Kidney (tissue), 14 donors: ENCODE data around the gene TRIM59. TPM values are rescaled to one million over a fixed set of nuclear protein-coding genes. Genes with fewer than 3 reads are reported as not detected.
A peak's percentile ranks its signal among the peaks of the same experiment; 100 is the strongest.

Experiments
- DNase-seq, 5 donors: peaks; one replicate each; pipeline ENCODE4 v3.0.0-alpha.2; 2013 to 2020
- FAIRE-seq: peaks from 2 replicates; lab custom pipeline; 2012; peaks lifted over from hg19 to GRCh38; lab: Jason Lieb, UNC
- H3K27ac ChIP-seq, 2 donors: one replicate each; pipeline ENCODE4 v1.7.0; 2013; ENCODE audit warnings: low read depth in 2 of 2, low read length in 2 of 2, inconsistent platforms in 1 of 2
- H3K27me3 ChIP-seq: one replicate; pipeline ENCODE4 v1.7.1; 2013; ENCODE audit warnings: low read length, inconsistent platforms; ENCODE audit not compliant: control insufficient read depth, insufficient read depth
- H3K36me3 ChIP-seq, 3 donors: one replicate each; pipeline versions ENCODE4 v1.7.0 to v1.7.1; 2013; ENCODE audit warnings: low read length in 3 of 3, control low read depth in 1 of 3, inconsistent platforms in 1 of 3; ENCODE audit not compliant: insufficient read depth in 3 of 3, control insufficient read depth in 2 of 3
- H3K4me1 ChIP-seq, 3 donors: one replicate each; pipeline versions ENCODE4 v1.7.0 to v1.7.1; 2013; ENCODE audit warnings: low read length in 3 of 3, inconsistent platforms in 1 of 3, low read depth in 1 of 3; ENCODE audit not compliant: control insufficient read depth in 2 of 3, insufficient read depth in 2 of 3
- H3K4me3 ChIP-seq, 3 donors: one replicate each; pipeline versions ENCODE4 v1.7.0 to v1.8.1; 2013; ENCODE audit warnings: low read length in 3 of 3, control low read depth in 1 of 3, inconsistent platforms in 1 of 3
- H3K9ac ChIP-seq, 3 donors: one replicate each; pipeline versions ENCODE4 v1.7.0 to v1.7.1; 2013; ENCODE audit warnings: low read length in 3 of 3, control low read depth in 1 of 3, inconsistent platforms in 1 of 3
- H3K9me3 ChIP-seq, 3 donors: one replicate each; pipeline versions ENCODE4 v1.7.0 to v1.7.1; 2013; ENCODE audit warnings: low read length in 3 of 3, control low read depth in 1 of 3, inconsistent platforms in 1 of 3; ENCODE audit not compliant: control insufficient read depth in 2 of 3, insufficient read depth in 1 of 3
- intact Hi-C: fragments of 100-400 bp; cut with DNase I; formaldehyde crosslinking; loops from one replicate; pipeline ENCODE4 v1.11.1; 2022
- polyA plus RNA-seq: library from polyadenylated mRNA; stranded (reverse); fragments of 350-450 nt; fragmentation: Illumina TruSeq; extraction: RNeasy Lipid Tissue Mini Kit (QIAGEN cat#74804); gene quantifications from one replicate; pipeline ENCODE4 v1.2.3, GENCODE V29; 2014; ENCODE audit warnings: low read depth, low replicate concordance; ENCODE audit not compliant: insufficient read depth
- total RNA-seq: library from RNA; stranded (reverse); fragmentation: NEBNext Ultra II Directional; extraction: Animal tissue kit (Norgen Biotek cat#: 25700); gene quantifications from one replicate; pipeline ENCODE4 v1.2.1, GENCODE V29; 2021
- TF ChIP-seq, protein P1 (sequence below): IDR thresholded peaks from 3 replicates; pipeline ENCODE4 v1.5.1; 2012; ENCODE audit warnings: mild to moderate bottlenecking, moderate library complexity, borderline replicate concordance; ENCODE audit not compliant: insufficient read depth; ENCODE audit errors: extremely low read depth
- donor health status: control.
- donor health status: control.
- donor health status: control.
- donor health status: control.
- donor health status: control.
- donor health status: DM: yes; HTN: yes; CAD: no.
- donor health status: Normal renal cell carcinoma (clear cell type).

The TRIM59 gene
- total and polyA plus RNA-seq, 2 donors from 2014 or later, result 0.84 to 4.8 TPM

DNA sequence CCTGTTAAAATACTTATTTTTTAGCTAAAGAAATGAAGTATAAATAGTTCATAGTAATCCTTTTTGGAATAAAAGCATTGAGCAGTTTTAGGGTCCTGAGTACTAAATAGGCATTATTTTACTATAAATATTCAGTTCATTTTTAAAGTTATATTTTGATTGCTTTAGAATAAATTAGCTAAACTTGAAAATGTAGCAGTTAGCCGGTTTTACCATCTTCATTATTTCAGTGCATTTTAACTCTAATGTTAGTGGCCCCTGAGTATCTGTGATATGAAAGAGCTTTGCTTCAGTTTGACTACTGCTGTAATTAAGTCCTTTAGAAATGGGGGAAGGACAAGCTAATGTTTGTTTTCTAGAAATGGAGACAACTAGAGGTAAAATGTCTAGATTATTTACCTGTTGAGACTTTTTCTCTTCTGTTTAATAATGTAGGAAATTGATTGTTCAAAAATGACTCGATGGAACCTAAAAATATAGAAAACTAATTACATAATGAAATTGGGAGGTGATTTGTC lies 46.5 kb downstream of the TRIM59 start:
- H3K4me3 ChIP-seq, result no peak overlapping the region
- peak overlapping the region in 1 of 3 donors; percentile 3 for H3K9ac ChIP-seq
- FAIRE-seq (no peak), DNase-seq (peak in 2 of 5 donors; percentile 16 to 31)
- H3K9me3 ChIP-seq, result no peaks in the 10 kb centered on the region
- TF ChIP-seq, protein P1, sequence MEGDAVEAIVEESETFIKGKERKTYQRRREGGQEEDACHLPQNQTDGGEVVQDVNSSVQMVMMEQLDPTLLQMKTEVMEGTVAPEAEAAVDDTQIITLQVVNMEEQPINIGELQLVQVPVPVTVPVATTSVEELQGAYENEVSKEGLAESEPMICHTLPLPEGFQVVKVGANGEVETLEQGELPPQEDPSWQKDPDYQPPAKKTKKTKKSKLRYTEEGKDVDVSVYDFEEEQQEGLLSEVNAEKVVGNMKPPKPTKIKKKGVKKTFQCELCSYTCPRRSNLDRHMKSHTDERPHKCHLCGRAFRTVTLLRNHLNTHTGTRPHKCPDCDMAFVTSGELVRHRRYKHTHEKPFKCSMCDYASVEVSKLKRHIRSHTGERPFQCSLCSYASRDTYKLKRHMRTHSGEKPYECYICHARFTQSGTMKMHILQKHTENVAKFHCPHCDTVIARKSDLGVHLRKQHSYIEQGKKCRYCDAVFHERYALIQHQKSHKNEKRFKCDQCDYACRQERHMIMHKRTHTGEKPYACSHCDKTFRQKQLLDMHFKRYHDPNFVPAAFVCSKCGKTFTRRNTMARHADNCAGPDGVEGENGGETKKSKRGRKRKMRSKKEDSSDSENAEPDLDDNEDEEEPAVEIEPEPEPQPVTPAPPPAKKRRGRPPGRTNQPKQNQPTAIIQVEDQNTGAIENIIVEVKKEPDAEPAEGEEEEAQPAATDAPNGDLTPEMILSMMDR, result no peak
- H3K27ac ChIP-seq, result no peak overlapping the region
- H3K4me1 ChIP-seq, result peaks cover 0 to 5% (median 0%) of the 10 kb centered on the region in 3 donors
- H3K36me3 ChIP-seq, result peaks cover 0 to 4% (median under 1%) of the 10 kb centered on the region in 3 donors
- intact Hi-C loops, result no loop called here
- no peaks in the 10 kb centered on the region for H3K27me3 ChIP-seq

DNA sequence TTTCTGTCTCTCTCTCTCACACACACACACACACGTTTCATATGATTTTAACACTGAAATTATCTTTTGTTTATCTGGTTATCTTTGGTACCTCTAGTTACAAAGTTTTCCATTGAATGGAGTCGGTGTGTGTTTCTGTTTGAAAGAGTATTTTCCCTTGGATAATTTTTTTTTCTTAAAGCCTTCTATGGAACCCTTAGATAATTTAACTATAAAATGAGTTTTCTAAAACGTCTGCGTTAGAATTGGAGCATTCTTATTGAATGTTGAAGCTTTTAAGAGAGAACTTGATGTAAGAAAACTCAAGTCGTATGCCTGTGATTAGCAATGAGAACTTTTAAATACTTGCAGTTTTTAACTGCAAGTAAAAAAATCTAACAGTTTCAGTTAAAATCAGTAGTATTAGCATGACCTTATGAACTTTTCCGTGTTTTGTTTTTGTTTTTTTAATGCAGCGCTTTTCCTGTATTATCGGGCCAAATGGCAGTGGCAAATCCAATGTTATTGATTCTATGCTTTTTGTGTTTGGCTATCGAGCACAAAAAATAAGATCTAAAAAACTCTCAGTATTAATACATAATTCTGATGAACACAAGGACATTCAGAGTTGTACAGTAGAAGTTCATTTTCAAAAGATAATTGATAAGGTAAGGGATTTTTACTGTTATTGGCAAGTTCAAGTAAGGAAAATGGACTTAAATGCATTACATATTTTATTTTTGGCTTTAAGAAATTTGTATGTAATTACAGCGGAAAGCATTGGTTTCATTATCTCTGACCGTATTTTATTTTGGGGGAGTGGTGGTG lies 47.2 kb downstream of the TRIM59 start:
- Histone ChIP-seq H3K27me3 (no peaks in the 10 kb centered on the region), H3K9me3 (no peaks in the 10 kb centered on the region), H3K36me3 (peaks cover 0 to 4% (median 0%) of the 10 kb centered on the region in 3 donors), H3K4me3 (peak overlapping the region in 1 of 3 donors; percentile 75), H3K27ac (no peak overlapping the region), H3K9ac (peak overlapping the region in 1 of 3 donors; percentile 66), H3K4me1 (peaks cover 0 to 6% (median 0%) of the 10 kb centered on the region in 3 donors)
- TF ChIP-seq, protein P1, result no peak
- intact Hi-C loops, result no loop called here
- FAIRE-seq (no peak), DNase-seq (peak in 2 of 5 donors; percentile 20 to 50)

DNA sequence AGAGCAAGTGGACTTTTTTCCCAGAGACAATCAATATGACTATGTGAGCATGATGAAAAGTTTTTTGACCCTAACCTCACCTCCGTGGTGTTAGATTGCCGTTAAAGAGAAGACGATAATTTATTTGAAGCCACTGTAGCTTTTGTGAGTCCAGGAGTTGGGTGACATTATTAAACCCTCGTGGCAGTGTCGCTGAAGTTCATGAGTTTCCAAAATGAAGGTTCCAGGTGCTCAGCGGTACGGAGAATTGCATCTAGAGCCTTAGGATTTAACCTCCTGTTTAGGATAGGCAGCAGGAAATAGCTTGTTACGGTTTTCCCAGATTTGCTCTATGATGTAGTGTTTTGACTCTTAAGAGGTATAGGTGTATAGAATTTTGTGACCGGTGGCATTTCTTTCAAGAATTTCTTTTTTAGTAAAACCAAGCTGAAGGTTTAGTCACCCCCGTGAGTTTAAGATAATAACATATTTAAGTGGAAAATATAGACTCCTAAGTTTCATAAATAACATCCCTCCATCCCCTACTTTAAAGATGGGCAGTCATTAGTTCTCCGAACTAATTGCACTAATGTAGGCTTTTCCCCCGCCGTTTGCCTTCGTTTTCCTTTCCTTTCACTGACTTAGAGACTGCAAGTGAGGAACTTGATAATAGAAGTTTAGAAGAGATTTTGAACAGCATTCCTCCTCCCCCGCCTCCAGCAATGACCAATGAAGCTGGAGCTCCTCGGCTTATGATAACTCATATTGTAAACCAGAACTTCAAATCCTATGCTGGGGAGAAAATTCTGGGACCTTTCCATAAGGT lies 48.1 kb downstream of the TRIM59 start:
- Histone ChIP-seq H3K4me3 (peak overlapping the region; percentile 75 to 99 (median 92)), H3K36me3 (peaks cover 0 to 4% (median 0%) of the 10 kb centered on the region in 3 donors), H3K27ac (peak overlapping the region in 1 of 2 donors; percentile 10), H3K4me1 (peaks cover 0 to 6% (median 0%) of the 10 kb centered on the region in 3 donors), H3K9me3 (no peaks in the 10 kb centered on the region), H3K9ac (peak overlapping the region in 2 of 3 donors; percentile 66 to 76), H3K27me3 (no peaks in the 10 kb centered on the region)
- DNase-seq (peak in 4 of 5 donors; percentile 37 to 77 (median 56)), FAIRE-seq (no peak)
- intact Hi-C loops, result no loop called here
- TF ChIP-seq, protein P1, result no peak
